Lower lobe of right lung (tissue), 2 donors: ENCODE measurements around the gene SPAG17. TPM values are rescaled to one million over a fixed set of nuclear protein-coding genes. Genes with fewer than 3 reads are reported as not detected.

Source experiments
- ATAC-seq, 2 donors: fragments of 200-7000 bp; cut with Tn5 transposase; one replicate each; pipeline ENCODE4 v1.9.1; 2020 to 2022; ENCODE audit warnings: mild to moderate bottlenecking in 2 of 2, moderate library complexity in 2 of 2
- DNase-seq: peaks from one replicate; pipeline ENCODE4 v3.0.0-alpha.2; 2020
- H3K27ac ChIP-seq: fragments of 200-600 bp; one replicate; pipeline ENCODE4 v1.8.0; 2022
- H3K27me3 ChIP-seq: fragments of 200-600 bp; one replicate; pipeline ENCODE4 v1.8.0; 2022; ENCODE audit warnings: low read depth
- H3K36me3 ChIP-seq: fragments of 200-600 bp; one replicate; pipeline ENCODE4 v1.8.0; 2022; ENCODE audit warnings: mild to moderate bottlenecking
- H3K4me1 ChIP-seq: fragments of 200-600 bp; one replicate; pipeline ENCODE4 v1.8.0; 2022
- H3K4me3 ChIP-seq: fragments of 200-600 bp; one replicate; pipeline ENCODE4 v1.8.0; 2022; ENCODE audit warnings: mild to moderate bottlenecking
- H3K9me3 ChIP-seq: fragments of 200-600 bp; one replicate; pipeline ENCODE4 v1.8.0; 2022
- CTCF ChIP-seq: fragments of 200-600 bp; IDR thresholded peaks from one replicate; pipeline ENCODE4 v1.8.0; 2022; ENCODE audit warnings: antibody characterized with exemption, mild to moderate bottlenecking
- intact Hi-C: fragments of 100-400 bp; cut with DNase I; formaldehyde crosslinking; loops from one replicate; pipeline ENCODE4 v1.11.0; 2022
- total RNA-seq: library from RNA; stranded (reverse); fragmentation: NEBNext Ultra II Directional; extraction: Animal tissue kit (Norgen Biotek cat#: 25700); gene quantifications from one replicate; pipeline ENCODE4 v1.2.1, GENCODE V29; 2021
- donor health status: DM: no; HTN: yes; CAD: no; lungs with severe emphysema.

SPAG17 gene
- total RNA-seq, 1 donor from 2014 or later: 9.9 TPM

GRCh38 chr1:118082984-118083383 is 102.0 kb downstream of the SPAG17 start:
- ATAC-seq (no peak), DNase-seq (no peak)
- Histone ChIP-seq H3K4me3 (no peak overlapping the region), H3K4me1 (no peaks in the 10 kb centered on the region), H3K36me3 (no peaks in the 10 kb centered on the region), H3K27me3 (no peaks in the 10 kb centered on the region), H3K27ac (no peak overlapping the region), H3K9me3 (no peaks in the 10 kb centered on the region)
- intact Hi-C loops: no loop called here
- TF ChIP-seq CTCF: no peak

GRCh38 chr1:118081387-118081786 is 103.6 kb downstream of the SPAG17 start:
- Histone ChIP-seq H3K36me3 (no peaks in the 10 kb centered on the region), H3K9me3 (no peaks in the 10 kb centered on the region), H3K27me3 (no peaks in the 10 kb centered on the region), H3K4me3 (no peak overlapping the region), H3K4me1 (no peaks in the 10 kb centered on the region), H3K27ac (no peak overlapping the region)
- ATAC-seq (peak; percentile 51 to 57), DNase-seq (no peak)
- TF ChIP-seq CTCF: no peak
- intact Hi-C loops: no loop called here

GRCh38 chr1:118077331-118078045 is 107.5 kb downstream of the SPAG17 start:
- intact Hi-C loops: no loop called here
- H3K27me3 ChIP-seq: no peaks in the 10 kb centered on the region
- H3K36me3 ChIP-seq: no peaks in the 10 kb centered on the region
- TF ChIP-seq CTCF: peak; percentile 33
- no peaks in the 10 kb centered on the region for H3K4me1 ChIP-seq
- no peak overlapping the region for H3K4me3 ChIP-seq
- no peak for ATAC-seq
- no peaks in the 10 kb centered on the region for H3K9me3 ChIP-seq
- DNase-seq: no peak
- no peak overlapping the region for H3K27ac ChIP-seq

GRCh38 chr1:118075116-118075515 is 109.9 kb downstream of the SPAG17 start:
- no peak overlapping the region for H3K4me3 ChIP-seq
- no peak overlapping the region for H3K27ac ChIP-seq
- no peaks in the 10 kb centered on the region for H3K9me3 ChIP-seq
- no peaks in the 10 kb centered on the region for H3K36me3 ChIP-seq
- ATAC-seq (no peak), DNase-seq (no peak)
- intact Hi-C loops: no loop called here
- no peak for TF ChIP-seq CTCF
- no peaks in the 10 kb centered on the region for H3K27me3 ChIP-seq
- no peaks in the 10 kb centered on the region for H3K4me1 ChIP-seq

- H3K4me1 ChIP-seq: no peaks in the 10 kb centered on the region
- H3K27ac ChIP-seq: no peak overlapping the region
- no peaks in the 10 kb centered on the region for H3K9me3 ChIP-seq
- H3K4me3 ChIP-seq: no peak overlapping the region
- ATAC-seq: peak in 1 of 2 donors; percentile 27
- intact Hi-C loops: no loop called here
- H3K36me3 ChIP-seq: no peaks in the 10 kb centered on the region
- DNase-seq: no peak
- no peak for TF ChIP-seq CTCF
- H3K27me3 ChIP-seq: no peaks in the 10 kb centered on the region
Measured at GRCh38 chr1:118073648-118074435, 111.2 kb downstream of the SPAG17 start.
